GM12864 (cell line): ENCODE data around the gene SLC25A41.

Experiments used
- DNase-seq: peaks from one replicate; pipeline ENCODE4 v3.0.0-alpha.2; 2011; ENCODE audit warnings: low read depth
- H3K4me3 ChIP-seq: 2 replicates; pipeline ENCODE4 v1.5.1; 2011; ENCODE audit warnings: mild to moderate bottlenecking, low read depth, low read length, control low read depth
- TF ChIP-seq, protein P1 (sequence below): IDR thresholded peaks from 2 replicates; pipeline ENCODE4 v1.5.1; 2011; ENCODE audit warnings: low read depth, mild to moderate bottlenecking, moderate library complexity, low read length, control low read depth, inconsistent platforms; ENCODE audit errors: missing control alignments

The SLC25A41 gene

DNA sequence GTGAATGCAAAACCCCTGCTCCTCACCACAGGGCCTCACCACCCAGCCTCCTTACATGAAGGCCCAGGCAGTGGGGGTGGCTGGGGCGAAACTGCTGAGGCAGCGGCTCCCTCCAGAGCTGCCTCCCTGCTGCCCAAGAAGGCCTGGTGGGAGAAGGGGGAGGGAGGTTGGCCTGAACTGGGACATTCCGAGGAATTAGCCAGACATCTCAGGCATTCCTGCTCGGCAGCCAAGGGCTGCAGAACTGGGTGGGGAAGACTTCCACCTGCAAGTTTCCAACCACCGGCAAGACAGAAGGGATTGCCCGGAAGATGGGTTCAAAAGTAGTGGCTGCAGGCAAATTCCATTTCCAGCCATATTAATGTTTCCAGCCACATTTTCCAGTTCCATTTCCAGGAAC lies 55.5 kb downstream of the SLC25A41 start:
- H3K4me3 ChIP-seq: no peak overlapping the region
- TF ChIP-seq, protein P1, sequence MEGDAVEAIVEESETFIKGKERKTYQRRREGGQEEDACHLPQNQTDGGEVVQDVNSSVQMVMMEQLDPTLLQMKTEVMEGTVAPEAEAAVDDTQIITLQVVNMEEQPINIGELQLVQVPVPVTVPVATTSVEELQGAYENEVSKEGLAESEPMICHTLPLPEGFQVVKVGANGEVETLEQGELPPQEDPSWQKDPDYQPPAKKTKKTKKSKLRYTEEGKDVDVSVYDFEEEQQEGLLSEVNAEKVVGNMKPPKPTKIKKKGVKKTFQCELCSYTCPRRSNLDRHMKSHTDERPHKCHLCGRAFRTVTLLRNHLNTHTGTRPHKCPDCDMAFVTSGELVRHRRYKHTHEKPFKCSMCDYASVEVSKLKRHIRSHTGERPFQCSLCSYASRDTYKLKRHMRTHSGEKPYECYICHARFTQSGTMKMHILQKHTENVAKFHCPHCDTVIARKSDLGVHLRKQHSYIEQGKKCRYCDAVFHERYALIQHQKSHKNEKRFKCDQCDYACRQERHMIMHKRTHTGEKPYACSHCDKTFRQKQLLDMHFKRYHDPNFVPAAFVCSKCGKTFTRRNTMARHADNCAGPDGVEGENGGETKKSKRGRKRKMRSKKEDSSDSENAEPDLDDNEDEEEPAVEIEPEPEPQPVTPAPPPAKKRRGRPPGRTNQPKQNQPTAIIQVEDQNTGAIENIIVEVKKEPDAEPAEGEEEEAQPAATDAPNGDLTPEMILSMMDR: no peak
- DNase-seq: no peak

DNA sequence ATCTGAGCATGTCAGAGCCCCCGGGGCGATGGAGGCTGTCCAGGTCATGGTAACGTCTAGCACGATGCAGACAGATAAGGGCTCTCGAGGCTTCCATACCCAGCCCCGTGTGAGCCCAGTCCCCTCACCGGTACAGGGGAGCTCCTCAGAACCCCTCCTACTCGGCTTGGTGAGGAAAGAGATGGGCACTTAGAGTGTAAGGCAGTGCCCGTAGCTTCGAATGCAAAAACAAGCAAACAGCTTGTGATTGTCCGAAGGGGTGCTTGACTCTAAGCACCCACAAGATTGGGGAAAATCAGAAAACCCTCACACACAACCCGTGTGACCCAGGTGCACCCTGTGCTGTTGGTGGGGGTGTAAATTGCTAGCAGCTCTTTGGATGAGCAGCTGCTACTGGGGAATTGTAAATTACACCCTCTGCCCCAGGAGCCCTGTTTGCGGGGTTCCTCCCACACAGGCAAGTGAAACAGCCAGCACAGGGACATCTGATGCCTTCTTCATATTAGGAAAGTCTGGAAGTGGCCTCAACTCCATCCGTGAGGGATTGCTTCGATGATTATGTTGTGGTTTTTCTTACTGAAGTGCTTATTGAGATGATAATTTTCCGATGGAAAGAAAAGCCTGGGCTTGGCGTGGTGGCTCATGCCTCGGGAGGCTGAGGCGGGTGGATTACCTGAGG lies 56.9 kb downstream of the SLC25A41 start:
- no peak overlapping the region for H3K4me3 ChIP-seq
- TF ChIP-seq, protein P1: no peak

More for the DNA sequence above, 56.9 kb downstream of the SLC25A41 start:
- no peak for DNase-seq
